NCI-H446 (cell line): ENCODE results near the gene MBNL2.

Experiments
- DNase-seq, 2 experiments: peaks; one replicate each; lab custom pipeline; 2025; lab: John Stamatoyannopoulos, UW

The MBNL2 gene

DNA sequence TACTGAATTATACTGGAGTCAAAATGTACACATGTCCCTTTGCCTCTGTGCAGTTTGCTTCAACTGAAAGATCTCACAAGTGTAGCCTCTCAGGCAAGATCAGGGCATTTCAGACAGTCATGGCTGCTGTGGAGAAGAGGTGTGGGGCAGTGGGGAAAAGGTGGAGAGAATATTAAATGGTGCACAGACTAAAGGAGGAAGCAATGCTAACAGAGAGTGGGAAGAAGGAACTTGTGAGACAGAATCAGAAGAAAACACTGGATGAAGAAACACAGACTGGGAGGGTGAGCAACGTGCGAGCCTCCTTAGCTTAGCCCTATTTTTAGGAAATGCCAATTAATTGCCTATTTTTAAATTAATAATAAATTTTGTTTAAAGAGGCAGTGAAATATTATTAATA, 162.2 kb downstream of the MBNL2 start:
- DNase-seq: no peak

DNA sequence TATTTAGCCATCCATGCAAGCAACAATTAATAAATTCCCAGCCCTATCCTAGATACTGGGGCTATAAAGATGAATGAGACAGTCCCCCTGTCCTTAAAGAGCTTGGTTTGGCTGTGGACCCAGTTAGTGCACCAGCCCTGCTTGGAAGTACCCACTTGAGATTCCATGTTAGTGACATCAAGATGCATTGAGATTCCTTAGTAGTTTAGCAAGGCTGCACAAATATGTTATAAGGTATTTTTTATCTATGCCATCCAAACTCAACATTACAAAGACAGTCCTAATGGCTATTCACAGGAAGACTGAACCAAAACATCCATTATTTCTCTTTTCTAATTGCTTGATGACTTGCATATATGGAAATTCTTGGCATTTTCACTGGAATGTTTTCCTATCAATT, 163.0 kb downstream of the MBNL2 start:
- DNase-seq: no peak

DNA sequence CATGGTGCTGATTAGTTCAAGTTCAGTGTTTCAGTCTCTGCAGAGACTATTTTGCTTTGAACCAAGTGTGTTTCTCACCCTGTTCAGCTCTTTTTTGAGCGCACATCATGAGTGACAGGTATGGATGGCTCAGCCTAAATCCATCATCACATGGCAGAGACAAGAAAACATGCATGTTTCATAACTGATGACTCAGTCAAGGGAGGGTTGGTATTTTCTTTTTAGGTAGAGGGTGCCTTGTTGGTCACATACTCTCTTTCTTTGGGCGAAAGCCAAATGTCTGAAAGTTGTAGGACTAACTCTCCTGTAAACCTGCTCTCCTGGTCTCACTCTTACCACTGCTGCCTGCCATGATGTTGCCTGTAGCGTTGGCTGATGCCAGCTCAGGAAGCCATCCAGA, 163.7 kb downstream of the MBNL2 start:
- DNase-seq: no peak

DNA sequence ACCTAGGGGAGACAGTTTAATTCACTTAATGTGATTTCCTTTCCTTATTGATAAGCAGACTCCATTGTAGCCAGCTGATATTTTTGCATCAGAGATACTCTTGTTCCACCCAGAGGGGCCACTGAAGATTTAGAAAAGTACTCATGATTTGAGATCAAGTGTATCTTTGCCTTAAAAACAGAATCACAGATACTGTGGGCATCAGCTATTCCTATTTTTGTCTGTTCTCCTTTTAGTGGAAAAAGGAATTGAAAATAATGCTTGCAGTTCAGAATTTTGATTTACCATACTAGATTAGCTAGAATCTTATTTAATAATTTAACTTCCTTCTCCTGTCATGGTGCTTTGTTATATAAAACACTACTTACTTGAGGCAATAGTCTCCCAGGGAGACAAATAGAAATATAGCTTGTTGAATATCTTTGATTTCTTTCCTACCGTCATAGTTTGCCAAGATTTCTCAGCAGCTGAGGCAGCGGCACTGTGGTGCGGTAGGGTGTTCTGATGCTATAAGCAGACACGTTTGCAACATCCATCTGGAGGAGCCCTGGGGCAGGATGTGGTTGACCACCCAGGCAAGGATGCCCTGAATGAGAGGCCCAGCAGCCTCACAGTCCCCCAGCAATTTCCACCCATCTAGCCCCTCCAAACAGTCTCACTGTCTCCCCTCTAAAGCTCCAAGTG, 164.8 kb downstream of the MBNL2 start:
- DNase-seq: no peak

DNA sequence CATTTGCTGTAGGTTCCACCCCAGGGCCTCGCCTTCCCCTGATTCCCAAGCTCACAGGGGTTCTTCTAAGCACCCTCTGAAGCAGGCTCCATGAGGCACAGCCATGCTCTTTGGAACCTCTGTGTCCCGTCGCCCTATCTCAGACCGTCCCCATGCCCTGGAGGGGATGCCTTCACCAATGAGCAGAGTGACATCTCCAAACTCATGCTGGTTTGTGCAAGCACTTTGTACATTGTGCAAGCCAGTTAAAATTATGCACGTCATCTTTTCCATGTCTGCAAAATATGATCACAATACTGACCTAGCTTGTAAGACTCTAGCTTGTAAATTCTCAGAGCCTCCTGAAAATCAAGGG, 165.3 kb downstream of the MBNL2 start:
- no peak for DNase-seq

DNA sequence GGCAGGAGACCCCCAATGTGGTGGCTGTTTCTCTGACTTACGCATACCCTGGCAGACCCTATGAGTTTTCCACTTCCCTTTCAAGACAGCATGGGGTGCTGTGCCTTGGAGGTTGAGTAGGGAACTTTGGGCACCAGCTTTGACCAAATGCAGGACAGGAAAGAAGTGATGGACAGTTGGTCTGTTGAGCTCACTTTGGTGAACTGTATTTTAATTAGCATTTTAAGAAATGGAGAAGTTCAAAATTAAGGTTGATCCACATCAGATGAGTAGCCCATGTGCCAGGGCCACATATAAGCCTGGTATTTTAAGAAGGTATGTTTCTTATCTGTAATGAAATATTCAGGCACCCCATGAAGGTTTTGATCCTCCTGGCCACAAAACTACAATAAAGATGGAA, 165.8 kb downstream of the MBNL2 start:
- no peak for DNase-seq

DNA sequence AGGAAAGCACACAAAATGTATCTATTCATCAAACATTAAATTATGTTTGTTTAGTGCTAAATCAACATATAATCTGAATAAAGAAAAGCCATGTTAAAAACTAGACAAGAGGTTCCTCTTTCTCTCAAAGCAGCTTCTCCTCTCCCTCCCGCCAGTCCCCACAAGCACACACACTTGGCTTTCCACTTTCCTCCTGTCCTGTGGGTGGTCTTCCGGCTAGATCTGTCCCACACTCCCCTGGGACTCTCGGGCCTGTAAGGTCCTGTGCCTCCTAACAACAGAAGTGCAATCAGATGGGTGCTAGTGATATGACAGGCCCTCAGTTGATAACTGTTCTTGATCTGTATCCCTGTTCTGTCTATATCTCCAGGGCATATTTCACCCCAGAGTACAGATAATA, 166.2 kb downstream of the MBNL2 start:
- no peak for DNase-seq

DNA sequence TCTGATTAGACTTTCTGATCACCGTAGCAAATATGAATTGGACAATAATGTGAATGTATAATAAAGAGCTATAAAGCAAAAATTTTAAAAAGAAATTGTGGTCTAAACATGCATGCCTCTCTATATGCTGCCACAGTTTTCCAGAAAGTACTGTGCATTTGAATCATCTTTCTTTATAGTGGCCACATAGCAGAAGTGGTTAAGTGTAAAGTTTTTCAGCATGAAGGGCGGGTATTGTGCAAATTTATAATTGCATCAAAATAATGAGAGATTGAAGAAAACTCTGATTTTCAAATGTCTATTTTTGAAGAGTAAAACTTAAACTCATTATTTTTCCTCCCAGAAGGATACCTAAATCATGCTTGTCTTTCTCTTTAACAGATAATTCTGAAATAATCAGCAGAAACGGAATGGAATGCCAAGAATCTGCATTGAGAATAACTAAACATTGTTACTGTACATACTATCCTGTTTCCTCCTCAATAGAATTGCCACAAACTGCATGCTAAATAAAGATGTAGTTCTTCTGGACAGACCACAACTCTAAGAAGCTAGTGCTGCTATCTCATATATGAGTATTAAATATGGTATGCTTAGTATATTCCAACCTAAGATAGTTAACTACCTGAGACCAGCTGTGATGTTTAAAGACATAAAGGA, 168.9 kb downstream of the MBNL2 start:
- DNase-seq: no peak

DNA sequence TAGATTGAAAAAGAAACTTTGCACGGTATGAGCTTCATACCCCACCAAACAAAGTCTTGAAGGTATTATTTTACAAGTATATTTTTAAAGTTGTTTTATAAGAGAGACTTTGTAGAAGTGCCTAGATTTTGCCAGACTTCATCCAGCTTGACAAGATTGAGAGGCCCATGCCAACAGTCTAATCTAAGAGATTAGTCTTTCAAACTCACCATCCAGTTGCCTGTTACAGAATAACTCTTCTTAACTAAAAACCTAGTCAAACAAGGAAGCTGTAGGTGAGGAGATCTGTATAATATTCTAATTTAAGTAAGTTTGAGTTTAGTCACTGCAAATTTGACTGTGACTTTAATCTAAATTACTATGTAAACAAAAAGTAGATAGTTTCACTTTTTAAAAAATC, 169.9 kb downstream of the MBNL2 start:
- no peak for DNase-seq

DNA sequence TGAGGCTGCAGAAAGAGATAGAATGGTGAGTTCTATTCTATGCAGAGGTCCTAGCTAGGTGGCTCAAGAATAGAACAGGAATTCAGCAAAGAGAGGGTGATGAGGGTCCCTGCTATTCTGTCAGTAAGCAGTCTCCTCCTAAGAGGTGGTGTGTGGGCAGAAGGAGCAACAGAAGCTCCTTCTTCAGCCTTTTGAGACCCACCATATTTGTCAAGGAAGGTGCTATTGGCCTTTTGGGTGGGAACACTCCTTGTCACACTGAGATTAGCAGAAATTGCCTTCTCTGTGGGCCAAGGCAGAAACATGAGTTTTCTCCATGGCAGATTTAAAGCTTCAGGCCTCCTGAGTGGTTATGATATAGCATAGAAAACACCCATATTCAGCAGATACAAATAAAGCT, 172.4 kb downstream of the MBNL2 start:
- DNase-seq: no peak

DNA sequence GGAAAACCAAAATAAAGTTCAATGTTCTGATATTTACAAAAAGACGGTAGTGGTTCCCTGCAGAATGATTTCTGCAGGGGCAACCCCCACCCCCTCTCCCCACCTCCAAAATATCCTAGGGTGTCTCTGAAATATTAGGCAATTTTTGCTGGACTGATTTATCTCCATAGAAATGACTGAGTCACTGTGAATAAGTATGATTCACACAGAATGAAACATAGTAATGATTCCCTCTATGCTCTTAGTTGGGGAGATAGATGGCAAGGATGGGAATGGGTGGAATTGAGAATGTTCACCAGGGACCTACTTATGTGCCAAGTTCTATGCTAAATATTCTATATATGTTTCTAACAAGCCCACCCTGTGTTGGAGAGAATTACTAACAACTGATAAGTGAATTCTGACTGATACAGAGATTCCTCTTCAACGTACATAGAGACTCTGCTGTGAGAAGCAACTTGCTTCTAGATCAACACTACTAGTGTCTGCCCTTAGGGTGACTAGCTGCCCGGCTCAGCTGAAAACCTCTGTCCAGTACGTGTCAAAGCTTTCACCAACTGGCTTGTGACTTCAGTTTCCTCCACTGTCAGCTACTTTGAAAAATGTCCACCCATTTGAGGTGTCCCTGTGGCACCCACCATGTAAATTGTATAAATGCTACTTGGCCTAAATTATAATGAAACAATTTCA, 173.5 kb downstream of the MBNL2 start:
- DNase-seq: no peak

DNA sequence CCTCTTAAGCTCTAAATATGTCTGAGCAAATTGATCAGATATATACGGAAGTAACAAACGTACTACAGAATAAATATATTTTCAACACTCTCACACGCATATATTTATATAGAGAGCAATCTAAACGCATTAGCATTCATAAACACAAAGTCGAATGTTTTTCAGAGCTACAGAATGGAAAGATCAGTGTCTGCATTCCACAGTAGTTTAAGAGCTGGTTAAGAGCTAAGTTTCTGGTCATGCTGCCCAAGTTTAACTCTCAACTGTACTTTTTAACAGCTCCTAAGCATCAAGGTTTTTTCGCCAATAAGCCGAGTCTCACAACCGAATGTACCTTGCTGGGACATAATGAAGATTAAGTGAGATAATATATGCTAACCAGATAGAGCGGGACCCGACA, 175.1 kb downstream of the MBNL2 start:
- DNase-seq: no peak

DNA sequence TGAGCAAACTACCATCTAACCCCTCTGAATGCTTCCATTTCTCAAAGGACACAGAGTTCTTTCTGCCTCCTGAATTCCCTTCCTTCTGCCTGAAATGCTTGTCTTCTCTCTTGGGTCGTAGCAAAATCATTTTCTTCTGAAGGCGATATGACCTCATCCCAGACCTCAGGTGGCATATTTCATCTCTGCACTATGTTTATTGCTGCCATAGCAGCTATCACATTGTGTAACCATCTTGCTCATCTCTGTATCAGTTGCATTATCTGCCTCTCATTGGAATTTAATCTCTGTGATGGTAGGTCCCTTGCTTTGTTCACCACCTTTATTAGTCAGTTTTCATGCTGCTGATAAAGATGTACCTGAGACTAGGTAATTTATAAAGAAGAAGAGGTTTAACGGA, 179.3 kb downstream of the MBNL2 start:
- DNase-seq: no peak

DNA sequence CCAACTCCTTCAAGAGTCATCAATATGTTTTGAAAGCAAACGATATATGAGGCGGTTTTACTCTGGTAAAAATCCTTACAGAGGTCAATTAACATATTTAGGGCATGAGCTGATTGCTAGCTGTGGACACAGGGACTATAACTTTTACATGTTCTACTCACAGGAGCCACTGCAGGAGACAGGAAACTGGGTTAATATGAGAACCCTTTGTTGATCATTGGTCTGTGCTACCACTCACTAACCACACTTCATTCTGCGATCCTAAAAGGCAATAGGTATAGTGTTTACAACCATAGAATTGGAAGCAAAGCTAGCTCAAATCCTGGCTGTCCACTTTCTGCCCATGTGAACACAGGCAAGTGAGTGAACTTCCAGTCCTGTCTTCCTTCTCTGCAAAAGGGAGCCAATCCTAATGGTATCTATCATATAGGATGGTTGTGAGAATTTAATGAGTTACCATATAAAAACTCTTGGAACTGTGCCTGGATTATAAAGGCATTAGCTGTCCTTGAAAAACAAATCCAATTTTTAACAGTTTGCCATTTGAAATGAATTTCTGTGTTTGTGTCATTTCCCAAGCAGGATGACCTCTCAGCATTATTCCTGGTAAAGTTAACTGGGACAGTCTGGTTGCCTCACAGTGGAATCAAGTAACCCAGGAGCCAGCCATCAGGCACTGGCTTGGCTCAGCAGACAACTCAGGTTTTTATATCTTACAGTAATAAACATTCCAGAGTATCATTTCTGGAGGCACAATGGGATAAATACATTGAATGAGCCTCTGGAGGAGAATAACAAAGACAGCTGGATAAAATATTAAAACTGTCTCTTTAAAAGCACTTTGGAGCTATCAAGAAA, 182.0 kb downstream of the MBNL2 start:
- no peak for DNase-seq

DNA sequence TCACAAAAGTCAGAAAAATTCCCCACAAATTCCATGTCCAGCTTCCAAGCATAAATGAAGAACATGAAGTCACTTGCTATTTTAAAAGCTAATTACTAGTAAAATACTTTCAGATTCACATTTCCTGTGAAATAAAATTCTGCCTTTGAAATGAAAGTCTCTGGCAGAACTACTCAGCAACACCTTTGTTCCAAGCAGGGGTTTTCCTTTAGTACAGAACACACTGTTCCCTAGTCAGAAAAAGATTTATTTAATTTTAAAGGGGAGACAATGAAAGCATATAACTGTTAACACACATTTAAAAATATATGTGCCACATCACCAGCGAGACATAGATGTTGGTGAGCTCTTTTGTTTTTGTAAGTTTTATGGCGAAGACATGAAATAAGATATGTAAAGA, 185.4 kb downstream of the MBNL2 start:
- DNase-seq: no peak

DNA sequence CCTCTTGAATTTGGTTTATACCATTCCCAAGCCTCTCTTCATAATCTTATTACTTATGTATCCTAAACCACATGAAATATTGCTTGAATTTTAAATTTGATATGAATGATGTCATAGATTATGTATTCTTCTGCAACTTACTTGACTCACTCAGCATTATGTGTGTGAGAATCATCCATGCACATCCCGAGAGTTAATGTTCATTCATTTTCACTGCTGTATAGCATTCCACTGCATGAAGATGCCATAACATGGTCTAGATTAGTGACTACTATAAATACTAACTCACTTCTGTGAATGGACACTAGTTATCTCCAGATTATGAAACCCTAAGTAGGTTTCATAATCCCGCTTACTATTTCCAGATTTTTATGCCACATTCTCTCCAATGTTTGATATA, 186.8 kb downstream of the MBNL2 start:
- no peak for DNase-seq

DNA sequence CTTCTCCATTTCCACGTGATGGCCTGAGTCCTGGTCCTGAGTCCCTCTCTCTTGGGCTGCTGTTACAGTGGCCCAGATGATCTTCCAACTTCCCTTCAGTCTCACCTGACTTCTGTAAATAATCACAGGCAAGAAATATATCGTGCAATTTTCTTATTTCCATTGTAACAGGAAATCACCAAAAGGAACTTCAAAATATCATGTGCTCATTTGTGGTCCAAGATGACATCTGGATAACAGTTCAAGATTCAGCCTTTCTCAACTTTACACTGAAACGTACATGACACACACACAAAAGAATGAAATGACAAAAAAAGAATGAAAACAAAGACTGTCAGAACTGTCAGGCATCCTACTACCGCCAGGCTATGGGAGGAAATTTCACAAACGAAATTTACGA, 189.9 kb downstream of the MBNL2 start:
- no peak for DNase-seq

DNA sequence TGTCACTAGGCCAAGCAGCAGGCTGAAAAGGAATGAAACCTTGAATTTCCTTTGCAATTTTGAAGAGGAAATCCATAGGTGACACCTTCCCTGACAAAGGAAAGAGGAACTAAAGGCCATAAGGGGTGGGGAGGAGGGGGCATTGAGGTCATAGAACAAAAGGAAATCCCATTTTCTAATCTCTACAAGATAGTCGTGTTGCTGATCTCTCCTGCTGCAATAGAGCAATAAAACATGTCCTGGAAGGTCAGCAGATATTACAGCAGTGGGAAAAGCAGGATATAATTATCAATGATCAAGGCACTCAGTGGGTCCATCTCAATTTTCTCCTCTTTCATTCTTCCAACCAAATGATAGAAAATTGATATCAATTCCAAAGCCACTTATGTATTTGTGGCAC, 191.6 kb downstream of the MBNL2 start:
- DNase-seq: no peak

DNA sequence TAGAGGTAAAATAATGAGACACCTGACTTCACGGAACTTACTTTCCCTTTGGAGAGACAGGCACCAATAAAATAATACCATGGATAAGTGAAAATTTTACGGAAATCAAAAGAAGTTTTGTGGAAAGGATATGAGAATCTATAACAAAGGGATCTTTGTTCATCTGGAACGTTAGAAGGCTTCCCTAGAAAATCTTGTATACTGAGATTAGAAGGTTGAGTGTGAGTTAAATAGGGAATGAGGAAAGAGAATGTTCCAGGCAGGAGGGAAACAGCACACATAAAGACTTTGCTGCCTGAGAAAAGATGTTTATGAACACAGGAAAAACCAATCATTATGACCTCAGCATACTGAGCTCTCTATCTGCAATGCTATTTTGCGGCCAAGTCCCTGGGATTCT, 192.3 kb downstream of the MBNL2 start:
- no peak for DNase-seq

DNA sequence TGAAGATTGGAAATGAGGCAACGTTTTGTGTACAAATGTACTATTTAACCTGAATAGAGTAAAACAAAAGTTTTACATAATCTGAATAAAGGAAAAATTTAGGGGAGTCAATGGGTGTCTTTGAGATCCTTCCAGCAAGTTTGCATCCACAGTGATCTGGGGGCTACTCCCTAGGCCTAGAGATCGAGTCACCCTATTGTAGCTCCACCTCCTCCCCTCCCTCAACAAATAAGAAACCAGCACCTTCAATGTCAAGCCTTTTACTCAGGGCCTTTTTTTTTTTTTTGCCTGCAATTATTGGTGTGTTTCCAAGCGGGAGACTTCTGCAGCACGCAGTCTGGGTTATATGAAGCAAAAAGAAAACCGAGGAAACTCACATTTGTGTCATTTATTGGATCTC, 195.6 kb downstream of the MBNL2 start:
- no peak for DNase-seq

DNA sequence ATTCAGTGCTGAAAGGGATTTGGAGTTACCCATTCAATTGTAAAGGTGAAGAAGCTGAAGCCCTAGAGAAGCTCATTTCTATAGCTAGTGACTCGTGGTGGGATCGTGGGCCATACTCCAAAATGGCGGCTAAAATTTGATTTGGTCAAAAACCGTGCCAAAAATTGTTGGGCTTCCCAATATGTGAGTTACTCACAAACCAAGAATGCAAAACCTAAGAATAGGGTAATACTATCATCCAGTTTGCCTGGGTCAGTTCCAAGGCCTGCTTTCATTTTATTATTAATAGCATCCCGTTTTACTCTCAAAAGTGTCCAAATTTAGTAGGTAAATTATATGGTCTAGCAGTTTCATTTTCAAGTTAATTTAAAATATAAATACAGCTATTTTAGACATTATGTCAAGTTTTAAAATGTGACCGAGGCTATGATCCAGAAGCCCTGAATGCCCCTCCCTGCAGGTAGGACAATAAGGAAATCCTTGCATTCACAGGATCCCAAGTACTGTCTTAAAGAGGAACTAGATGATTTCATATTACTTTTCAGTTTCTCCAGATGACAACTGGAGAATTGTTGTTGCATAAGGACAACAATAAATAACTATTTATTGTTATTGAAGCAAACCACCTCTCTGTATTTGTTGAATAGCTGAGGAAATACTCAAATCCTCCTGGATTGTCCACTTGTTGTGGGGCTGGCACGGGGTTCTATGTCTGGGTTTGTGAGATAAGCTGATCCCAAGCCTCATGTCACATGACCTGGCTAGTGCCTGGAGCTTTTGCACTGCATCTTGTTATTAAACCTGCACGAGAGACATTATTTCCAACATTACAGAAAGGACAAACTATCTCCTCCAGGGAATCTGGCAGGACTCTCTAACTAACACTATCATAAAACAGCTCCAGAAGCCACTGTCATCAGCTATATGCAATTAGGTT, 200.3 kb downstream of the MBNL2 start:
- no peak for DNase-seq
